NOMO-1 treated with dmso at 0.1 percent for 144 hours (cell line): ENCODE results near the gene PARD3.
"Not testable (repeated sequence)": the region's sequence is repeated elsewhere in the genome, so short reads cannot be mapped to it uniquely, and the experiment has no call there.

Source experiments
- DNase-seq: peaks from one replicate; lab custom pipeline; 2025; ENCODE audit not compliant: unreplicated experiment; lab: John Stamatoyannopoulos, UW

Gene PARD3

GRCh38 chr10:34717429-34717828 lies 97.7 kb downstream of the PARD3 start:
- no peak for DNase-seq

GRCh38 chr10:34716958-34717357 lies 98.1 kb downstream of the PARD3 start:
- DNase-seq: peak; percentile 51

- DNase-seq: no peak
Measured at GRCh38 chr10:34716234-34716633, 98.9 kb downstream of the PARD3 start.

GRCh38 chr10:34715511-34716187 lies 99.4 kb downstream of the PARD3 start:
- DNase-seq: no peak

- no peak for DNase-seq
Measured at GRCh38 chr10:34713875-34714274, 101.2 kb downstream of the PARD3 start.

- no peak for DNase-seq
Measured at GRCh38 chr10:34711500-34711899, 103.6 kb downstream of the PARD3 start.

GRCh38 chr10:34710391-34710751 lies 104.7 kb downstream of the PARD3 start:
- DNase-seq: no peak

GRCh38 chr10:34709637-34710390 lies 105.3 kb downstream of the PARD3 start:
- no peak for DNase-seq

GRCh38 chr10:34707656-34708055 lies 107.4 kb downstream of the PARD3 start:
- DNase-seq: no peak

GRCh38 chr10:34706992-34707391 lies 108.1 kb downstream of the PARD3 start:
- not testable (repeated sequence) for DNase-seq

GRCh38 chr10:34706147-34706546 lies 108.9 kb downstream of the PARD3 start:
- DNase-seq: no peak

- no peak for DNase-seq
Measured at GRCh38 chr10:34705563-34705962, 109.5 kb downstream of the PARD3 start.

- DNase-seq: no peak
Measured at GRCh38 chr10:34704526-34705184, 110.4 kb downstream of the PARD3 start.

- no peak for DNase-seq
Measured at GRCh38 chr10:34702982-34703381, 112.1 kb downstream of the PARD3 start.

- no peak for DNase-seq
Measured at GRCh38 chr10:34702093-34702937, 112.8 kb downstream of the PARD3 start.

GRCh38 chr10:34701194-34701593 lies 113.9 kb downstream of the PARD3 start:
- DNase-seq: no peak

- DNase-seq: not testable (repeated sequence)
Measured at GRCh38 chr10:34700752-34701151, 114.3 kb downstream of the PARD3 start.

- DNase-seq: no peak
Measured at GRCh38 chr10:34699904-34700517, 115.1 kb downstream of the PARD3 start.

- no peak for DNase-seq
Measured at GRCh38 chr10:34698979-34699378, 116.1 kb downstream of the PARD3 start.

- no peak for DNase-seq
Measured at GRCh38 chr10:34698248-34698831, 116.8 kb downstream of the PARD3 start.
